ENCODE data around the gene CCDC97. TPM values are rescaled to one million over a fixed set of nuclear protein-coding genes. Genes with fewer than 3 reads are reported as not detected.
A peak's percentile ranks its signal among the peaks of the same experiment; 100 is the strongest.

Gene CCDC97
- polyA plus RNA-seq, 1 donor from 2014 or later = 4.9 TPM

DNA sequence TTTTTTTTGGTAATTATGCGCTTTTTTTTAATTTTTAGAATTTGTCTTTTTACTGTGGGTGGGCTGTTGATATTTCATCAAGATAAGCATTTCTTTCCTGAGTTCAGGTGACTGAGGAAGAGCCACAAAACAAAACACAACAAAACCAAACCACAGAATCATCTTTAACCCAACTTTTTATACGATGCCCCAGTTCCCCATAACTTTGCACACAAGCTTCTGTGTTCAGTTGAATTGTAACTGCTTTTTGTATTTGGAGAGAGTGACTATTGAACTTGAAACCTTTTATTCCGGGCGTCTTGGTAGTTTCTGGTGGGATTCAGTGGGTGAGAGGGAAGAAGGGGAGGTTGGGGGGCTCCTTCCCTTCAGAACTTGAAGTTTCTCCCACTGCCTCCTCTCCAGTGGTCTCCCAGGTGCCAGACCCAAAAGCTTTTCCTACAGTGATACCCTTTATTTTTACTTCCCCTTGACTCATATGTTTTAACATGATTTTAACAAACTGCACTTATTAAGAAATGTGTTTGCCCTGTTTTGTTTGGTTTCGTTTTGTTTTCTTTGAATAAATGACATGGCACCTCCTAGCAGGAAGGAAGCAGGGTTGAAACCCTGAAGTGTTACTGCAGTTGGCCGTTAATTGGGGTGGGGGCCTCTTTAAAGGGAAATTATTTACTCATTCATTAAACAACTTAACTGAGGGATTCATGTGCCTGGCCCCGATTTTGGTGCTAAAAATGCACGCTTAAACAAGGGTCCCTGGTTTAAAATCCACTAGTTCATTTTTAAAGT, 2.7 kb upstream of the CCDC97 start:
- Histone ChIP-seq H3K27ac (ENCODE audit: low read length) (no peak overlapping the region), H3K27me3 (ENCODE audit: insufficient read depth, low read depth, low read length) (no peaks in the 10 kb centered on the region), H3K9me3 (ENCODE audit: low read length) (no peaks in the 10 kb centered on the region), H2AFZ (ENCODE audit: low read depth, low read length) (no peak overlapping the region), H3F3A (ENCODE audit: insufficient read depth, low read length, poor library complexity, severe bottlenecking) (no peaks in the 10 kb centered on the region), H4K20me1 (ENCODE audit: insufficient read depth) (no peaks in the 10 kb centered on the region), H3K4me3 (ENCODE audit: low read length) (no peak overlapping the region), H3K4me2 (ENCODE audit: low read length) (no peak overlapping the region), H3K9ac (ENCODE audit: low read length) (no peak overlapping the region), H3K36me3 (ENCODE audit: insufficient read depth, low read length) (no peaks in the 10 kb centered on the region), H3K79me2 (replicated peaks; ENCODE audit: insufficient read depth, low read length) (peaks cover 10% of the 10 kb centered on the region), H3K9me2 (ENCODE audit: insufficient read depth, low read length) (no peaks in the 10 kb centered on the region)
- TF ChIP-seq, protein P1, sequence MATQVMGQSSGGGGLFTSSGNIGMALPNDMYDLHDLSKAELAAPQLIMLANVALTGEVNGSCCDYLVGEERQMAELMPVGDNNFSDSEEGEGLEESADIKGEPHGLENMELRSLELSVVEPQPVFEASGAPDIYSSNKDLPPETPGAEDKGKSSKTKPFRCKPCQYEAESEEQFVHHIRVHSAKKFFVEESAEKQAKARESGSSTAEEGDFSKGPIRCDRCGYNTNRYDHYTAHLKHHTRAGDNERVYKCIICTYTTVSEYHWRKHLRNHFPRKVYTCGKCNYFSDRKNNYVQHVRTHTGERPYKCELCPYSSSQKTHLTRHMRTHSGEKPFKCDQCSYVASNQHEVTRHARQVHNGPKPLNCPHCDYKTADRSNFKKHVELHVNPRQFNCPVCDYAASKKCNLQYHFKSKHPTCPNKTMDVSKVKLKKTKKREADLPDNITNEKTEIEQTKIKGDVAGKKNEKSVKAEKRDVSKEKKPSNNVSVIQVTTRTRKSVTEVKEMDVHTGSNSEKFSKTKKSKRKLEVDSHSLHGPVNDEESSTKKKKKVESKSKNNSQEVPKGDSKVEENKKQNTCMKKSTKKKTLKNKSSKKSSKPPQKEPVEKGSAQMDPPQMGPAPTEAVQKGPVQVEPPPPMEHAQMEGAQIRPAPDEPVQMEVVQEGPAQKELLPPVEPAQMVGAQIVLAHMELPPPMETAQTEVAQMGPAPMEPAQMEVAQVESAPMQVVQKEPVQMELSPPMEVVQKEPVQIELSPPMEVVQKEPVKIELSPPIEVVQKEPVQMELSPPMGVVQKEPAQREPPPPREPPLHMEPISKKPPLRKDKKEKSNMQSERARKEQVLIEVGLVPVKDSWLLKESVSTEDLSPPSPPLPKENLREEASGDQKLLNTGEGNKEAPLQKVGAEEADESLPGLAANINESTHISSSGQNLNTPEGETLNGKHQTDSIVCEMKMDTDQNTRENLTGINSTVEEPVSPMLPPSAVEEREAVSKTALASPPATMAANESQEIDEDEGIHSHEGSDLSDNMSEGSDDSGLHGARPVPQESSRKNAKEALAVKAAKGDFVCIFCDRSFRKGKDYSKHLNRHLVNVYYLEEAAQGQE (IDR thresholded peaks at IDR 0.05; ENCODE audit: borderline replicate concordance) = no peak
- TF ChIP-seq EZH2 (IDR thresholded peaks at IDR 0.05; ENCODE audit: borderline replicate concordance, insufficient read depth, low read length, poor library complexity, severe bottlenecking) (no peak), TAF1 (IDR thresholded peaks at IDR 0.05; ENCODE audit: low read depth) (no peak), MXI1 (conservative IDR thresholded peaks at IDR 0.05; ENCODE audit: poor library complexity, severe bottlenecking) (no peak), POLR2AphosphoS5 (IDR thresholded peaks at IDR 0.05) (no peak), EP300 (conservative IDR thresholded peaks at IDR 0.05; ENCODE audit: poor library complexity, severe bottlenecking) (no peak), CTCF (IDR thresholded peaks at IDR 0.05; ENCODE audit: poor library complexity, severe bottlenecking) (no peak), SMC3 (conservative IDR thresholded peaks at IDR 0.05; ENCODE audit: poor library complexity) (no peak)

- H3K4me2 ChIP-seq (ENCODE audit: low read length) = no peak overlapping the region
- no peaks in the 10 kb centered on the region for H3F3A ChIP-seq (ENCODE audit: insufficient read depth, low read length, poor library complexity, severe bottlenecking)
- H2AFZ ChIP-seq (ENCODE audit: low read depth, low read length) = no peak overlapping the region
- peak overlapping the region; percentile 23 for H3K27ac ChIP-seq (ENCODE audit: low read length)
- H3K27me3 ChIP-seq (ENCODE audit: insufficient read depth, low read depth, low read length) = no peaks in the 10 kb centered on the region
- H3K36me3 ChIP-seq (ENCODE audit: insufficient read depth, low read length) = no peaks in the 10 kb centered on the region
- no peaks in the 10 kb centered on the region for H3K9me2 ChIP-seq (ENCODE audit: insufficient read depth, low read length)
- H3K9me3 ChIP-seq (ENCODE audit: low read length) = no peaks in the 10 kb centered on the region
- no peak overlapping the region for H3K4me3 ChIP-seq (ENCODE audit: low read length)
- no peaks in the 10 kb centered on the region for H4K20me1 ChIP-seq (ENCODE audit: insufficient read depth)
- no peak overlapping the region for H3K9ac ChIP-seq (ENCODE audit: low read length)
- TF ChIP-seq POLR2AphosphoS5 (IDR thresholded peaks at IDR 0.05) = no peak
- H3K79me2 ChIP-seq (replicated peaks; ENCODE audit: insufficient read depth, low read length) = peaks cover 10% of the 10 kb centered on the region
Observed at GRCh38 chr19:41307954-41308449, 2.0 kb upstream of the CCDC97 start.

All from neural cell (in vitro differentiated cells).